ENCODE results near the gene SLC13A1.
"Not testable (repeated sequence)": the region's sequence is repeated elsewhere in the genome, so short reads cannot be mapped to it uniquely, and the experiment has no call there.

Gene SLC13A1

DNA sequence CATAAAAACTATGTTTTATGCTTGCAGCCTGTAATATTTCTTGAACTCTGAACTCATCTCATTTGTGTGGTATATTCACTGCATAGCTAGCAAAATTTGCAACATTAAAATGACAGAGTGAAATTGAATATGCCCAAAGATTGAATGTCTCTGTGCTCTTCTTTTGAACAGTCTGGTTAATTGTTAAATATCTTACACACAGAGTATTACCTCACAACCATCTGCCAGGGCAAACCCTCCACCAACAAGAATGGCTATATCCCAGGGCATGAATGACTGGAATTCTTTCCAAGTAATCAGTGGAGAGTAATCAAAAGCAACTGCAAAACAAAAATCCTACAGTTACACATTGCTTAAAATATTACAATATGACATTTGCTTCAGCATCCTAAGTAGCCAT is 76.9 kb downstream of the SLC13A1 start:
- Histone ChIP-seq H3K27ac (ENCODE audit: low read length) (no peak overlapping the region), H3K27me3 (ENCODE audit: low read depth, low read length) (no peaks in the 10 kb centered on the region), H3K4me1 (ENCODE audit: control insufficient read depth in 1 of 2, insufficient read depth in 2 of 2, low read length in 2 of 2) (no peaks in the 10 kb centered on the region), H3K9me3 (ENCODE audit: control insufficient read depth in 1 of 2, low read length in 2 of 2) (no peaks in the 10 kb centered on the region), H3K36me3 (ENCODE audit: control insufficient read depth in 1 of 2, insufficient read depth in 2 of 2, low read length in 2 of 2) (no peaks in the 10 kb centered on the region), H3K4me3 (ENCODE audit: low read depth in 1 of 2, low read length in 2 of 2) (no peak overlapping the region)

DNA sequence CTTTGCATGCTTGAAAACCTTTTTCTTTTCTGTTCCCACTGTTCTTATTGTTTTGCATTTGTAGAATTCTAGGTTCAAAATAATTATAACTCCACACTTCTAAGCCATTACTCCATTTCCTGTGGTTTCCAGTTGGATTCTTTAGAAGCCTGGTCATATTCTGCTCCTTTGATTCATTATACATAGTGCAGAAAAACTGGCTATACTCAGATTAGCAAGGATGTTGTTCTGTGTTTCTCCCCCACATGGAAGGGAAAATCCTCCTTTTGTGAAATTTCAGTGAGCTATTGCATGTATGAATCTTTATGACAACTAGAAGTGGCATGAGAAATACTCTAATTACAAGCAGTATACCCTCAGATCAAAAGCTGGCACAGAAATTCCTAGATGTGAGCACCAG is 79.5 kb downstream of the SLC13A1 start:
- H3K36me3 ChIP-seq (ENCODE audit: control insufficient read depth in 1 of 2, insufficient read depth in 2 of 2, low read length in 2 of 2) = no peaks in the 10 kb centered on the region
- H3K4me3 ChIP-seq (ENCODE audit: low read depth in 1 of 2, low read length in 2 of 2) = no peak overlapping the region
- H3K9me3 ChIP-seq (ENCODE audit: control insufficient read depth in 1 of 2, low read length in 2 of 2) = no peaks in the 10 kb centered on the region
- H3K4me1 ChIP-seq (ENCODE audit: control insufficient read depth in 1 of 2, insufficient read depth in 2 of 2, low read length in 2 of 2) = no peaks in the 10 kb centered on the region
- no peak overlapping the region for H3K27ac ChIP-seq (ENCODE audit: low read length)
- no peaks in the 10 kb centered on the region for H3K27me3 ChIP-seq (ENCODE audit: low read depth, low read length)

DNA sequence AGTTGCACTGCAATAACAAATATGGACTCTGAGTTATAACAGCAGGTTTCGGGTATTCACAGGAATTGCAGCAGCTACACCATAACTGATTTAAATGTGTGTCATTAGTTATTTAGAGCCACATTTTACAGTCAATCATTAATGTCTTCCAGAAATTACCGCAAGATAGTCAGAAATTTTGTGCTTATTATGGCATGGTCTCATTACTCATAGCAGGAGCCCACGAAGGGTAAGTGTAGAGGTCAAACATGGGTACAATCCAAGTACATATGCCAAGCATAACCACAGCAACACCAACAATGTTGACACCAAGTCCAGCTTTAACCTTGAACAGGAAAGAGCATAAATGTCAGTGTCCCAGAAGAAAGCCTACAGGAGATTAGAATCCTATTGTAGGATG is 84.4 kb downstream of the SLC13A1 start:
- H3K4me1 ChIP-seq (ENCODE audit: control insufficient read depth in 1 of 2, insufficient read depth in 2 of 2, low read length in 2 of 2) = no peaks in the 10 kb centered on the region
- H3K36me3 ChIP-seq (ENCODE audit: control insufficient read depth in 1 of 2, insufficient read depth in 2 of 2, low read length in 2 of 2) = no peaks in the 10 kb centered on the region
- H3K27ac ChIP-seq (ENCODE audit: low read length) = no peak overlapping the region
- H3K4me3 ChIP-seq (ENCODE audit: low read depth in 1 of 2, low read length in 2 of 2) = no peak overlapping the region
- no peaks in the 10 kb centered on the region for H3K9me3 ChIP-seq (ENCODE audit: control insufficient read depth in 1 of 2, low read length in 2 of 2)
- no peaks in the 10 kb centered on the region for H3K27me3 ChIP-seq (ENCODE audit: low read depth, low read length)

DNA sequence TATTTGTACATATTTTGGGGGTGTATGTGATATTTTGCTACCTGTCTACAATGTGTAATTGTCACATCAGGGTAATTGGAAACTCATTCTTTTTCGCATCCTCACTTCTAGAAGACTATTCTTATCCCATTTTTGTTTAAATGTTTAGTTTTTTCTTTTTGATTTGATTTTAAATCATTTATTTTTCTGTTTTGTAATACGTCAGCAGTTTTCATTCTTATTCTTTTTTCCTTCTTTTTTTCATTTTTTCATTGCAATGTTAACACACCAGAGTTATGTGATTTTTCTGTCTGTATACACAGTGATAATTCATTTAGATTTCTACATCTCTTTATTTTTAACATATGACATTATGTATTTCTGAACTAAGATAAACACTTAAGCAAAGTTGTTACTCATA is 85.5 kb downstream of the SLC13A1 start:
- H3K4me3 ChIP-seq (ENCODE audit: low read depth in 1 of 2, low read length in 2 of 2) = no peak overlapping the region
- H3K27me3 ChIP-seq (ENCODE audit: low read depth, low read length) = no peaks in the 10 kb centered on the region
- H3K36me3 ChIP-seq (ENCODE audit: control insufficient read depth in 1 of 2, insufficient read depth in 2 of 2, low read length in 2 of 2) = no peaks in the 10 kb centered on the region
- no peaks in the 10 kb centered on the region for H3K9me3 ChIP-seq (ENCODE audit: control insufficient read depth in 1 of 2, low read length in 2 of 2)
- no peaks in the 10 kb centered on the region for H3K4me1 ChIP-seq (ENCODE audit: control insufficient read depth in 1 of 2, insufficient read depth in 2 of 2, low read length in 2 of 2)
- H3K27ac ChIP-seq (ENCODE audit: low read length) = no peak overlapping the region

DNA sequence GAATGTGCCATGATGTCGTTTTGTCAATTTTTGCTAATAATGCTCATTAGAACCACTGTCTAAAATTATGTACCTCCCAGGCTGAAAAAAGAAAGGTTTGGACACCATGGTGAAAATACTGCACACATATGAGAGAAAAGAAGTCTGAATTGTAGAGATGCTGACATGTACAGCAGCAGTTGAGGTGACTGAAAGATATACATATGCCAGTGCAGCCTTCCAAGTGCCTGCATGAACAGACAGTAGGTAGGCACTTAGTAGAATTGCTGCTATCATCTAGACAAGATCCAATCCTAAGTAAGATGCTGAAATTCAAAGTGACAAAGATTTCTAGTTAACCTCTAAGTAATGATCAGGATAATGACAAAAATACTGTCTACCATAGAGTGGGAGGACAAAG is 86.9 kb downstream of the SLC13A1 start:
- no peak overlapping the region for H3K27ac ChIP-seq (ENCODE audit: low read length)
- peaks cover 0 to 3% of the 10 kb centered on the region in 2 donors for H3K9me3 ChIP-seq (ENCODE audit: control insufficient read depth in 1 of 2, low read length in 2 of 2)
- no peaks in the 10 kb centered on the region for H3K36me3 ChIP-seq (ENCODE audit: control insufficient read depth in 1 of 2, insufficient read depth in 2 of 2, low read length in 2 of 2)
- H3K27me3 ChIP-seq (ENCODE audit: low read depth, low read length) = no peaks in the 10 kb centered on the region
- no peak overlapping the region for H3K4me3 ChIP-seq (ENCODE audit: low read depth in 1 of 2, low read length in 2 of 2)
- no peaks in the 10 kb centered on the region for H3K4me1 ChIP-seq (ENCODE audit: control insufficient read depth in 1 of 2, insufficient read depth in 2 of 2, low read length in 2 of 2)

DNA sequence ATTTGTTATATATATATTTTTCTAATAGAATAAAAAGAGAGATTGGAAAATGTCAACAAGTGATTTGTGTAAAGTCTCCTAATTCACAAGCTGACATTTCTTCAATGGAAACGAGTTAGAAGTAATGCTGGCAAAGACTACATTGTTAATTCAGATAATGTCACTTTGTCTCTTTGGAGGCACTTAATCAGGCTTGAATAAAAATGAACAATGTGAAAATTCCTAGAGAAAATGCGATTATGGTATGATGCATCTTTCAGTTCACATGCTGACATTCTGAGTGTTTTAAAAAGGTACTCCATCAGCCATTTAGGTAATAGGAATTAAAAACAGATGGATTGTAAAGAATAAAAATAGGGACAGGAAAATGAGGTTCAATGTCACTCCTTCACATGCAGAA is 100.1 kb downstream of the SLC13A1 start:
- Histone ChIP-seq H3K36me3 (ENCODE audit: control insufficient read depth in 1 of 2, insufficient read depth in 2 of 2, low read length in 2 of 2) (no peaks in the 10 kb centered on the region), H3K27ac (ENCODE audit: low read length) (no peak overlapping the region), H3K4me1 (ENCODE audit: control insufficient read depth in 1 of 2, insufficient read depth in 2 of 2, low read length in 2 of 2) (no peaks in the 10 kb centered on the region), H3K9me3 (ENCODE audit: control insufficient read depth in 1 of 2, low read length in 2 of 2) (no peaks in the 10 kb centered on the region), H3K27me3 (ENCODE audit: low read depth, low read length) (no peaks in the 10 kb centered on the region), H3K4me3 (ENCODE audit: low read depth in 1 of 2, low read length in 2 of 2) (no peak overlapping the region)

DNA sequence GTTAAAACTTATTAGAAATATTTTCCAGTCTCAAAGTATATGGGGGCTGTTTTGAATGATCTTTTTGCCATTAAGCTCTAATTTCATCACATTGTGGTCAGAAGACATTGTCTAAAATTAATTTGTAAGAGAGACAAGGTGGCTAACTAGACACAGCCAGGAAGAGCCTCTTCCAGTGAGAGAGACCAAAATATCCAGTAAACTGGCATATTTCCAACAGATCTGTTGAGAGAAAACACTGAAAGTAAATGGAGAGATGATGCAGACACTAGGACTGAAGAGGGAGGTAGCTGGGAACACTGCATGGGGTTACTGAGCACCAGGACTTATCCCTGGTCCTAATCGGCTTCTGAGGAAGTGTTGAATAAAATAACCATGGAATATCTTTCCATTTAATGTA is 102.8 kb downstream of the SLC13A1 start:
- H3K36me3 ChIP-seq (ENCODE audit: control insufficient read depth in 1 of 2, insufficient read depth in 2 of 2, low read length in 2 of 2) = no peaks in the 10 kb centered on the region
- no peak overlapping the region for H3K4me3 ChIP-seq (ENCODE audit: low read depth in 1 of 2, low read length in 2 of 2)
- no peaks in the 10 kb centered on the region for H3K4me1 ChIP-seq (ENCODE audit: control insufficient read depth in 1 of 2, insufficient read depth in 2 of 2, low read length in 2 of 2)
- H3K9me3 ChIP-seq (ENCODE audit: control insufficient read depth in 1 of 2, low read length in 2 of 2) = no peaks in the 10 kb centered on the region
- no peak overlapping the region for H3K27ac ChIP-seq (ENCODE audit: low read length)
- no peaks in the 10 kb centered on the region for H3K27me3 ChIP-seq (ENCODE audit: low read depth, low read length)

DNA sequence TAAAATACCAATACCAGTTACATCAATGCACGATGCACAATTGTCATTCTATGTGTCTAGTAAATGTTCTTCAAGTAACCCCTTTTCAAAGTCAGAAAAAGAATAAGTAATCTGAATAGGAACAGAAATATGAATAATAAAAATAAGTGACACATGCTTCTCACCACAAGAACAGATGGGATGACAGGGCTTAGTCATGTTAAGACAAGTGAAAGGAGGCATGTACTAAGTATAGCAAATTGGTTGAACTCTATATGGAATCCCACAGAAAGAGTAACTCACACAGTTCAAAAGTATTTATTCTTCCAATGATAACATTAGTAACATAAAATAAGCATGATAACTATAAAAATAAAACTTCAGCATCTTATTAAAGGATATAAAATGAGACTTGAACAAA is 103.3 kb downstream of the SLC13A1 start:
- Histone ChIP-seq H3K4me1 (ENCODE audit: control insufficient read depth in 1 of 2, insufficient read depth in 2 of 2, low read length in 2 of 2) (no peaks in the 10 kb centered on the region), H3K4me3 (ENCODE audit: low read depth in 1 of 2, low read length in 2 of 2) (no peak overlapping the region), H3K27me3 (ENCODE audit: low read depth, low read length) (no peaks in the 10 kb centered on the region), H3K36me3 (ENCODE audit: control insufficient read depth in 1 of 2, insufficient read depth in 2 of 2, low read length in 2 of 2) (no peaks in the 10 kb centered on the region), H3K27ac (ENCODE audit: low read length) (no peak overlapping the region), H3K9me3 (ENCODE audit: control insufficient read depth in 1 of 2, low read length in 2 of 2) (no peaks in the 10 kb centered on the region)

DNA sequence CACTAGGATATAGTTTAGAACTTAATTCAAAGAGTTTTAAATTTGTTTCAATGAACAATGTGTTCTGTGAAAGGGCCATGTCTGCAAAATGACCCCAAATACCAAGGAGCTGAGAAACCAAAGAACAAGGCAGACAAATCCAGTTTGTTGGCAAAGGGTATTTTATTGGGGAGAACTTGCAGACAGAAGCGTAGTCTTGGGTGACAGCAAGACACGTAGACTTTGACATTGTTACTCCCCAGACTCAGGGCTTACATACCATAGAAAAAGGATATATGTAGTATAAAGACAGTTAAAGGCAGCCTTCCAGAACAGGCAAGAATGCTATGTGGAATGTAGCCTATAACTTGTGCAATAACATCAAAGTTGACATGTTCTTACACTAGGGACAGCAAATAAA is 109.3 kb downstream of the SLC13A1 start:
- H3K4me1 ChIP-seq (ENCODE audit: control insufficient read depth in 1 of 2, insufficient read depth in 2 of 2, low read length in 2 of 2) = no peaks in the 10 kb centered on the region
- H3K4me3 ChIP-seq (ENCODE audit: low read depth in 1 of 2, low read length in 2 of 2) = no peak overlapping the region
- H3K27ac ChIP-seq (ENCODE audit: low read length) = no peak overlapping the region
- H3K27me3 ChIP-seq (ENCODE audit: low read depth, low read length) = no peaks in the 10 kb centered on the region
- no peaks in the 10 kb centered on the region for H3K36me3 ChIP-seq (ENCODE audit: control insufficient read depth in 1 of 2, insufficient read depth in 2 of 2, low read length in 2 of 2)
- no peaks in the 10 kb centered on the region for H3K9me3 ChIP-seq (ENCODE audit: control insufficient read depth in 1 of 2, low read length in 2 of 2)

DNA sequence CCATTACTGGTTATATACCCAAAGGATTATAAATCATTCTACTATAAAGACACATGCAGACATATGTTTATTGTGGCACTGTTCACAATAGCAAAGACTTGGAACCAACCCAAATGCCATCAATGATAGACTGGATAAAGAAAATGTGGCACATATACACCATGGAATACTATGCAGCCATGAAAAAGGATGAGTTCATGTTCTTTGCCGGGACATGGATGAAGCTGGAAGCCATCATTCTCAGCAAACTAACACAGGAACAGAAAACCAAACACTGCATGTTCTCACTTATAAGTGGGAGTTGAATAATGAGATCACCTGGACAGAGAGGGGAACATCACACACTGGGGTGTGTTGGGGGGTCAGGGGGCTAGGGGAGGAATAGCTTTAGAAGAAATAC is 112.9 kb downstream of the SLC13A1 start:
- H3K27ac ChIP-seq (ENCODE audit: low read length); H3K4me3 ChIP-seq (ENCODE audit: low read depth in 1 of 2, low read length in 2 of 2); H3K27me3 ChIP-seq (ENCODE audit: low read depth, low read length); H3K36me3 ChIP-seq (ENCODE audit: control insufficient read depth in 1 of 2, insufficient read depth in 2 of 2, low read length in 2 of 2); H3K4me1 ChIP-seq (ENCODE audit: control insufficient read depth in 1 of 2, insufficient read depth in 2 of 2, low read length in 2 of 2); H3K9me3 ChIP-seq (ENCODE audit: control insufficient read depth in 1 of 2, low read length in 2 of 2): not testable (repeated sequence)

DNA sequence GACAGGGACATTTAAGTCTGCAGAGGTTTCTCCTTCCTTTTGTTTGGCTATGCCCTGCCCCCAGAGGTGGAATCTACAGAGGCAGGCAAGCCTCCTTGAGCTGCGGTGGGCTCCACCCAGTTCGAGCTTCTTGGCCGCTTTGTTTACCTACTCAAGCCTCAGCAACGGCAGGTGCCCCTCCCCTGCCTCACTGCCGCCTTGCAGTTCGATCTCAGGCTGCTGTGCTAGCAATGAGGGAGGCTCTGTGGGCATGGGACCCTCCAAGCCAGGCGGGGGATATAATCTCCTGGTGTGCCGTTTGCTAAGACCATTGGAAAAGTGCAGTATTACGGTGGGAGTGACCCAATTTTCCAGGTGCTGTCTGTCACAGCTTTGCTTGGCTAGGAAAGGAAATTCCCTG is 114.9 kb downstream of the SLC13A1 start:
- H3K4me1 ChIP-seq (ENCODE audit: control insufficient read depth in 1 of 2, insufficient read depth in 2 of 2, low read length in 2 of 2); H3K27me3 ChIP-seq (ENCODE audit: low read depth, low read length); H3K9me3 ChIP-seq (ENCODE audit: control insufficient read depth in 1 of 2, low read length in 2 of 2); H3K27ac ChIP-seq (ENCODE audit: low read length); H3K36me3 ChIP-seq (ENCODE audit: control insufficient read depth in 1 of 2, insufficient read depth in 2 of 2, low read length in 2 of 2); H3K4me3 ChIP-seq (ENCODE audit: low read depth in 1 of 2, low read length in 2 of 2): not testable (repeated sequence)

DNA sequence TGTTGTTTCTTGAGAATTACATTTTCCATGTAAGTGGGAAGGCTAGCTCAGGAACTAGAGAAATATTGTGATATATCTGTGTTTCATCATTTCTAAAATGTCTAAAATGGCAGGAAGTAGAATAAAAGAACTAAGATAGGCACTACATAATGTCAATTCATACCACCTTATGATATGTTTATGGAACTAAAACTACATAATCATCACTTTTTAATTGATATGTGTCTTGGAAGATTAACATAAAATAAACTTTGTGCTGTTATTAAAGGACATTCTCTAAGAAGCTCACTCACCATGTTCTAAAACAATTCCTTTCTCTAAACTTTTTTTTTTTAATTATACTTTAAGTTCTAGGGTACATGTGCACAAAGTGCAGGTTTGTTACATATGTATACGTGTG is 120.7 kb downstream of the SLC13A1 start:
- Histone ChIP-seq H3K4me1 (ENCODE audit: control insufficient read depth in 1 of 2, insufficient read depth in 2 of 2, low read length in 2 of 2) (no peaks in the 10 kb centered on the region), H3K9me3 (ENCODE audit: control insufficient read depth in 1 of 2, low read length in 2 of 2) (no peaks in the 10 kb centered on the region), H3K27ac (ENCODE audit: low read length) (no peak overlapping the region), H3K27me3 (ENCODE audit: low read depth, low read length) (no peaks in the 10 kb centered on the region), H3K36me3 (ENCODE audit: control insufficient read depth in 1 of 2, insufficient read depth in 2 of 2, low read length in 2 of 2) (no peaks in the 10 kb centered on the region), H3K4me3 (ENCODE audit: low read depth in 1 of 2, low read length in 2 of 2) (no peak overlapping the region)

All from muscle layer of duodenum (tissue), 2 donors.